ENCODE data around the gene CCT4. TPM values are rescaled to one million over a fixed set of nuclear protein-coding genes. Genes with fewer than 3 reads are reported as not detected.
"Not testable (repeated sequence)": the region's sequence is repeated elsewhere in the genome, so short reads cannot be mapped to it uniquely, and the experiment has no call there.

Gene CCT4
- total and polyA plus RNA-seq, 2 donors (not counting 1 experiment from before 2014, with no cell fraction given): 136 to 187 TPM

DNA sequence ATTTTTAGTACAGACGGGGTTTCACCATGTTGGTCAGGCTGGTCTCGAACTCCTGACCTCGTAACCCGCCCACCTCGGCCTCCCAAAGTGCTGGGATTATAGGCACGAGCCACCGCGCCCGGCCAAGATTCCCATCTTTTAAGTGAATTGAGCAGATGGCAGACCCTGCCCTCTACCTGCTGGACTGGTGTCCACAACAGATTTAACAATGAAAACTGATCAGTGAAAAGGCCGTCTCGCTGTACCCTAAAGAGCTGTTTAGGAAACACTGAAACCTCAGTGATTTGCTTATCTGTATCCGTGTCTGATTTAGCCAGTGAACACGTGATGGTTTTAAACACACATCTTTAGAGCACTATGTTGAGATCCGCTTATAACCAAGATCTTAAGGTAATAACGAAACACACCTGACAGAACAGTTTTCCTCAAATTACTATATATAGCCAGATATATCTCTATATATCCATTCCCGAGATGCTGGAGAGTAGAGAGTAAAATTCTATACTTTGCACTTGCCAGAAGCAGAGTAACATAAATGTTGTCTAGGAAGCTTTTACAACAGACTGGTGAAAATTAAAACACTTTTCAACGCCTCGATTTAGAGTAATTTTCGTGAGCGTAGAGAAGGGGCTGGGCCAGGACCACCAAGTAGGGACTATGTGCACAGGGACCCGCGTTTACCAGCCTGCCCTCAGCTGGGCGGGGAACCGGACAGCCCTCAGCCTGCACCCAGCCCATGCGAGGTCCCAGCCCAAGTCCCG lies 35.2 kb downstream of the CCT4 start:
- Histone ChIP-seq H3K36me3 (ENCODE audit: control insufficient read depth, insufficient read depth, low read length) (no peaks in the 10 kb centered on the region), H2AFZ (ENCODE audit: low read length) (peak overlapping the region; percentile 97), H3K4me1 (ENCODE audit: control insufficient read depth, extremely low read depth, insufficient read depth, low read length) (peaks cover 7% of the 10 kb centered on the region), H3K4me3 (replicated peaks in 1 of 4; ENCODE audit: control extremely low read depth in 1 of 4, insufficient read depth in 1 of 4, low read depth in 3 of 4, low read length in 4 of 4) (peak overlapping the region; percentile 40 to 89 (median 66)), H4K20me1 (ENCODE audit: control insufficient read depth, extremely low read depth, insufficient read depth, low read length) (no peaks in the 10 kb centered on the region), H3K27me3 (ENCODE audit: control insufficient read depth, insufficient read depth, low read length) (no peaks in the 10 kb centered on the region), H3K79me2 (ENCODE audit: control insufficient read depth, insufficient read depth, low read length) (no peaks in the 10 kb centered on the region), H3K4me2 (ENCODE audit: extremely low read depth, insufficient read depth, low read length) (peak overlapping the region; percentile 91), H3K9ac (ENCODE audit: insufficient read depth, low read length) (peak overlapping the region; percentile 69), H3K9me3 (ENCODE audit: control insufficient read depth, insufficient read depth, low read depth, low read length) (no peaks in the 10 kb centered on the region), H3K27ac (ENCODE audit: insufficient read depth, low read length) (peak overlapping the region; percentile 72)
- TF ChIP-seq CTCF (conservative IDR thresholded peaks at IDR 0.05 in 1 of 2, IDR thresholded peaks at IDR 0.05 in 1 of 2; ENCODE audit: low read depth in 1 of 2, low read length in 2 of 2) (no peak), EZH2 (IDR thresholded peaks at IDR 0.05; ENCODE audit: low read length, missing control alignments) (no peak)
- peak; percentile 52 to 53 for DNase-seq (ENCODE audit: low read depth in 2 of 2)

GRCh38 chr2:61851270-61851669 lies 37.2 kb downstream of the CCT4 start:
- not testable (repeated sequence) for H3K4me3 ChIP-seq (replicated peaks in 1 of 4; ENCODE audit: control extremely low read depth in 1 of 4, insufficient read depth in 1 of 4, low read depth in 3 of 4, low read length in 4 of 4); H3K9ac ChIP-seq (ENCODE audit: insufficient read depth, low read length); H3K9me3 ChIP-seq (ENCODE audit: control insufficient read depth, insufficient read depth, low read depth, low read length); H3K27ac ChIP-seq (ENCODE audit: insufficient read depth, low read length); H3K4me2 ChIP-seq (ENCODE audit: extremely low read depth, insufficient read depth, low read length); H4K20me1 ChIP-seq (ENCODE audit: control insufficient read depth, extremely low read depth, insufficient read depth, low read length); H3K27me3 ChIP-seq (ENCODE audit: control insufficient read depth, insufficient read depth, low read length); H3K79me2 ChIP-seq (ENCODE audit: control insufficient read depth, insufficient read depth, low read length); H3K36me3 ChIP-seq (ENCODE audit: control insufficient read depth, insufficient read depth, low read length); H3K4me1 ChIP-seq (ENCODE audit: control insufficient read depth, extremely low read depth, insufficient read depth, low read length); DNase-seq (ENCODE audit: low read depth in 2 of 2); H2AFZ ChIP-seq (ENCODE audit: low read length)

GRCh38 chr2:61845320-61845719 lies 43.1 kb downstream of the CCT4 start:
- H3K4me3 ChIP-seq (replicated peaks in 1 of 4; ENCODE audit: control extremely low read depth in 1 of 4, insufficient read depth in 1 of 4, low read depth in 3 of 4, low read length in 4 of 4): no peak overlapping the region
- no peaks in the 10 kb centered on the region for H3K9me3 ChIP-seq (ENCODE audit: control insufficient read depth, insufficient read depth, low read depth, low read length)
- H4K20me1 ChIP-seq (ENCODE audit: control insufficient read depth, extremely low read depth, insufficient read depth, low read length): no peaks in the 10 kb centered on the region
- H2AFZ ChIP-seq (ENCODE audit: low read length): no peak overlapping the region
- no peak for DNase-seq (ENCODE audit: low read depth in 2 of 2)
- no peaks in the 10 kb centered on the region for H3K79me2 ChIP-seq (ENCODE audit: control insufficient read depth, insufficient read depth, low read length)
- H3K9ac ChIP-seq (ENCODE audit: insufficient read depth, low read length): no peak overlapping the region
- no peaks in the 10 kb centered on the region for H3K4me1 ChIP-seq (ENCODE audit: control insufficient read depth, extremely low read depth, insufficient read depth, low read length)
- no peaks in the 10 kb centered on the region for H3K27me3 ChIP-seq (ENCODE audit: control insufficient read depth, insufficient read depth, low read length)
- H3K4me2 ChIP-seq (ENCODE audit: extremely low read depth, insufficient read depth, low read length): no peak overlapping the region
- no peaks in the 10 kb centered on the region for H3K36me3 ChIP-seq (ENCODE audit: control insufficient read depth, insufficient read depth, low read length)
- H3K27ac ChIP-seq (ENCODE audit: insufficient read depth, low read length): no peak overlapping the region
- TF ChIP-seq EZH2 (IDR thresholded peaks at IDR 0.05; ENCODE audit: low read length, missing control alignments) (no peak), CTCF (conservative IDR thresholded peaks at IDR 0.05 in 1 of 2, IDR thresholded peaks at IDR 0.05 in 1 of 2; ENCODE audit: low read depth in 1 of 2, low read length in 2 of 2) (no peak)

Data from fibroblast of lung (primary cell).